Measurements from ENCODE around the gene LRFN2.

LRFN2 gene

GRCh38 chr6:40584741-40585140, 2.4 kb downstream of the LRFN2 start:
- ChIA-PET POLR2A (no interaction called here), CTCF (no interaction called here)
- no peak for DNase-seq (ENCODE audit: extremely low spot score)
- TF ChIP-seq LEF1 (IDR thresholded peaks at IDR 0.05; ENCODE audit: borderline replicate concordance): no peak
- no peak for TF ChIP-seq ARNT (IDR thresholded peaks at IDR 0.05)

GRCh38 chr6:40583709-40584108, 3.5 kb downstream of the LRFN2 start:
- ChIA-PET CTCF (no interaction called here), POLR2A (no interaction called here)
- no peak for TF ChIP-seq SUZ12 (IDR thresholded peaks at IDR 0.05)
- TF ChIP-seq ARNT (IDR thresholded peaks at IDR 0.05): no peak
- no peak for TF ChIP-seq TARDBP (IDR thresholded peaks at IDR 0.05)
- no peak for TF ChIP-seq FOXM1 (IDR thresholded peaks at IDR 0.05; ENCODE audit: borderline replicate concordance)
- no peak for TF ChIP-seq HDGF (IDR thresholded peaks at IDR 0.05; ENCODE audit: borderline replicate concordance)
- TF ChIP-seq NFRKB (IDR thresholded peaks at IDR 0.05): no peak
- no peak for TF ChIP-seq L3MBTL2 (conservative IDR thresholded peaks at IDR 0.05)
- TF ChIP-seq LEF1 (IDR thresholded peaks at IDR 0.05; ENCODE audit: borderline replicate concordance): no peak
- no peak for TF ChIP-seq BHLHE40 (IDR thresholded peaks at IDR 0.05; ENCODE audit: borderline replicate concordance)
- TF ChIP-seq SP1 (IDR thresholded peaks at IDR 0.05): no peak
- no peak for TF ChIP-seq FOXA1 (IDR thresholded peaks at IDR 0.05)
- TF ChIP-seq FOXK2 (IDR thresholded peaks at IDR 0.05): no peak
- no peak for TF ChIP-seq CTBP1 (IDR thresholded peaks at IDR 0.05; ENCODE audit: borderline replicate concordance)
- no peak for TF ChIP-seq ELF4 (IDR thresholded peaks at IDR 0.05)
- no peak for TF ChIP-seq PKNOX1 (IDR thresholded peaks at IDR 0.05)
- no peak for TF ChIP-seq ZNF384 (IDR thresholded peaks at IDR 0.05)
- no peak for DNase-seq (ENCODE audit: extremely low spot score)

GRCh38 chr6:40582892-40583291, 4.3 kb downstream of the LRFN2 start:
- CTCF ChIA-PET: interaction anchor here (1.5 kb wide), 1 partner anchor 251 kb away, joined by 5 read pairs; no protein-coding TSS in a partner anchor

GRCh38 chr6:40579101-40579500, 8.1 kb downstream of the LRFN2 start:
- TF ChIP-seq ELF4 (IDR thresholded peaks at IDR 0.05): no peak
- TF ChIP-seq PKNOX1 (IDR thresholded peaks at IDR 0.05): no peak
- no peak for TF ChIP-seq LEF1 (IDR thresholded peaks at IDR 0.05; ENCODE audit: borderline replicate concordance)
- no peak for TF ChIP-seq NFRKB (IDR thresholded peaks at IDR 0.05)
- TF ChIP-seq ARNT (IDR thresholded peaks at IDR 0.05): no peak
- TF ChIP-seq FOXA1 (IDR thresholded peaks at IDR 0.05): no peak
- no peak for TF ChIP-seq FOXK2 (IDR thresholded peaks at IDR 0.05)
- no peak for TF ChIP-seq BHLHE40 (IDR thresholded peaks at IDR 0.05; ENCODE audit: borderline replicate concordance)
- no peak for TF ChIP-seq L3MBTL2 (conservative IDR thresholded peaks at IDR 0.05)
- no peak for TF ChIP-seq SUZ12 (IDR thresholded peaks at IDR 0.05)
- TF ChIP-seq ZNF384 (IDR thresholded peaks at IDR 0.05): no peak
- TF ChIP-seq CTBP1 (IDR thresholded peaks at IDR 0.05; ENCODE audit: borderline replicate concordance): no peak
- TF ChIP-seq SP1 (IDR thresholded peaks at IDR 0.05): no peak
- TF ChIP-seq HDGF (IDR thresholded peaks at IDR 0.05; ENCODE audit: borderline replicate concordance): no peak
- no peak for TF ChIP-seq TARDBP (IDR thresholded peaks at IDR 0.05)
- POLR2A ChIA-PET: no interaction called here
- DNase-seq (ENCODE audit: extremely low spot score): no peak
- CTCF ChIA-PET: no interaction called here

More at GRCh38 chr6:40582892-40583291, 4.3 kb downstream of the LRFN2 start:
- DNase-seq (ENCODE audit: extremely low spot score): no peak
- POLR2A ChIA-PET: no interaction called here
- no peak for TF ChIP-seq FOXM1 (IDR thresholded peaks at IDR 0.05; ENCODE audit: borderline replicate concordance)
- no peak for TF ChIP-seq HDGF (IDR thresholded peaks at IDR 0.05; ENCODE audit: borderline replicate concordance)
- no peak for TF ChIP-seq FOXK2 (IDR thresholded peaks at IDR 0.05)
- TF ChIP-seq ZNF384 (IDR thresholded peaks at IDR 0.05): no peak
- TF ChIP-seq CTBP1 (IDR thresholded peaks at IDR 0.05; ENCODE audit: borderline replicate concordance): no peak
- TF ChIP-seq SUZ12 (IDR thresholded peaks at IDR 0.05): no peak
- no peak for TF ChIP-seq SP1 (IDR thresholded peaks at IDR 0.05)
- no peak for TF ChIP-seq PKNOX1 (IDR thresholded peaks at IDR 0.05)

GRCh38 chr6:40577672-40578071, 9.5 kb downstream of the LRFN2 start:
- no peak for TF ChIP-seq SUZ12 (IDR thresholded peaks at IDR 0.05)
- no peak for TF ChIP-seq ZNF384 (IDR thresholded peaks at IDR 0.05)
- TF ChIP-seq FOXK2 (IDR thresholded peaks at IDR 0.05): no peak
- TF ChIP-seq SP1 (IDR thresholded peaks at IDR 0.05): no peak
- TF ChIP-seq L3MBTL2 (conservative IDR thresholded peaks at IDR 0.05): no peak
- no peak for TF ChIP-seq LEF1 (IDR thresholded peaks at IDR 0.05; ENCODE audit: borderline replicate concordance)
- TF ChIP-seq FOXM1 (IDR thresholded peaks at IDR 0.05; ENCODE audit: borderline replicate concordance): no peak
- TF ChIP-seq BHLHE40 (IDR thresholded peaks at IDR 0.05; ENCODE audit: borderline replicate concordance): no peak
- TF ChIP-seq HDGF (IDR thresholded peaks at IDR 0.05; ENCODE audit: borderline replicate concordance): no peak
- no peak for TF ChIP-seq ELF4 (IDR thresholded peaks at IDR 0.05)
- DNase-seq (ENCODE audit: extremely low spot score): no peak
- CTCF ChIA-PET: no interaction called here
- POLR2A ChIA-PET: no interaction called here

GRCh38 chr6:40573221-40573620, 13.9 kb downstream of the LRFN2 start:
- ChIA-PET CTCF (no interaction called here), POLR2A (no interaction called here)
- no peak for TF ChIP-seq FOXM1 (IDR thresholded peaks at IDR 0.05; ENCODE audit: borderline replicate concordance)
- TF ChIP-seq ARNT (IDR thresholded peaks at IDR 0.05): no peak
- no peak for TF ChIP-seq NFRKB (IDR thresholded peaks at IDR 0.05)
- TF ChIP-seq ELF4 (IDR thresholded peaks at IDR 0.05): no peak
- TF ChIP-seq SUZ12 (IDR thresholded peaks at IDR 0.05): no peak
- TF ChIP-seq CTBP1 (IDR thresholded peaks at IDR 0.05; ENCODE audit: borderline replicate concordance): no peak
- no peak for TF ChIP-seq L3MBTL2 (conservative IDR thresholded peaks at IDR 0.05)
- no peak for TF ChIP-seq TARDBP (IDR thresholded peaks at IDR 0.05)
- DNase-seq (ENCODE audit: extremely low spot score): no peak
